ENCODE measurements around the gene UBN1. TPM values are rescaled to one million over a fixed set of nuclear protein-coding genes. Genes with fewer than 3 reads are reported as not detected.

Gene UBN1
- total RNA-seq, 1 experiment from 2014 or later: 63.1 TPM

GRCh38 chr16:4799171-4799855 lies 48.0 kb upstream of the UBN1 start:
- POLR2A ChIA-PET: no interaction called here
- Histone ChIP-seq H3K27ac (ENCODE audit: low read length) (no peak overlapping the region), H3K9me3 (ENCODE audit: control insufficient read depth, insufficient read depth, low read depth, low read length) (no peaks in the 10 kb centered on the region), H3K36me3 (ENCODE audit: control insufficient read depth, insufficient read depth, low read length) (no peaks in the 10 kb centered on the region), H3K4me3 (ENCODE audit: low read depth in 2 of 2, low read length in 2 of 2) (no peak overlapping the region), H3K4me1 (ENCODE audit: control insufficient read depth, insufficient read depth, low read length) (peaks cover 23% of the 10 kb centered on the region), H3K27me3 (ENCODE audit: control insufficient read depth, insufficient read depth, low read length) (no peaks in the 10 kb centered on the region)
- intact Hi-C loops (cut with micrococcal nuclease; ENCODE audit: unreplicated experiment): no loop called here
- BruUV-seq (replicated peaks): no TSS peak
- DNase-seq (ENCODE audit: low read depth, low spot score) (no peak), ATAC-seq (no peak)
- in situ Hi-C loops (cut with HindIII; ENCODE audit: low pct_unique_long_range_greater_than_20kb, low sequenced_read_pairs): no loop called here
- CTCF ChIA-PET: no interaction called here
- TF ChIP-seq POLR2AphosphoS5 (IDR thresholded peaks at IDR 0.05; ENCODE audit: low read depth, low read length) (no peak), REST (IDR thresholded peaks at IDR 0.05; ENCODE audit: insufficient read depth in 1 of 2, low read depth in 2 of 2, low read length in 1 of 2) (no peak), TCF7L2 (IDR thresholded peaks at IDR 0.05; ENCODE audit: low read depth, low read length) (no peak), SIN3A (IDR thresholded peaks at IDR 0.05; ENCODE audit: borderline replicate concordance, insufficient read depth, low read depth, low read length) (no peak), CTCF (IDR thresholded peaks at IDR 0.05) (no peak)

GRCh38 chr16:4800290-4801041 lies 46.8 kb upstream of the UBN1 start:
- Histone ChIP-seq H3K4me1 (ENCODE audit: control insufficient read depth, insufficient read depth, low read length) (peaks cover 27% of the 10 kb centered on the region), H3K9me3 (ENCODE audit: control insufficient read depth, insufficient read depth, low read depth, low read length) (no peaks in the 10 kb centered on the region), H3K4me3 (ENCODE audit: low read depth in 2 of 2, low read length in 2 of 2) (no peak overlapping the region), H3K36me3 (ENCODE audit: control insufficient read depth, insufficient read depth, low read length) (no peaks in the 10 kb centered on the region), H3K27me3 (ENCODE audit: control insufficient read depth, insufficient read depth, low read length) (no peaks in the 10 kb centered on the region), H3K27ac (ENCODE audit: low read length) (no peak overlapping the region)
- no peak for ATAC-seq
- POLR2A ChIA-PET: no interaction called here
- DNase-seq (ENCODE audit: low read depth, low spot score): no peak
- intact Hi-C loops (cut with micrococcal nuclease; ENCODE audit: unreplicated experiment) (no loop called here), in situ Hi-C loops (cut with HindIII; ENCODE audit: low pct_unique_long_range_greater_than_20kb, low sequenced_read_pairs) (no loop called here)
- CTCF ChIA-PET: no interaction called here
- no peak for TF ChIP-seq TCF7L2 (IDR thresholded peaks at IDR 0.05; ENCODE audit: low read depth, low read length)
- TF ChIP-seq SIN3A (IDR thresholded peaks at IDR 0.05; ENCODE audit: borderline replicate concordance, insufficient read depth, low read depth, low read length): no peak
- TF ChIP-seq POLR2AphosphoS5 (IDR thresholded peaks at IDR 0.05; ENCODE audit: low read depth, low read length): no peak
- no peak for TF ChIP-seq CTCF (IDR thresholded peaks at IDR 0.05)
- TF ChIP-seq REST (IDR thresholded peaks at IDR 0.05; ENCODE audit: insufficient read depth in 1 of 2, low read depth in 2 of 2, low read length in 1 of 2): no peak
- no TSS peak for BruUV-seq (replicated peaks)
